OCI-LY7 (cell line): ENCODE measurements around the gene SMIM24. TPM values are rescaled to one million over a fixed set of nuclear protein-coding genes. Genes with fewer than 3 reads are reported as not detected.

Source experiments
- BruUV-seq: library from RNA; stranded (reverse); fragments of 400-500 nt; replicated peaks from 2 replicates; lab custom pipeline; 2021; lab: Mats Ljungman, UMichigan
- CTCF ChIA-PET: fragments of 300-600 bp; sonication (Branson Sonifier 250); formaldehyde crosslinking; loops from one replicate; lab custom pipeline; 2022; ENCODE audit warnings: antibody characterized with exemption; ENCODE audit not compliant: unreplicated experiment; lab: Charles Lee
- POLR2A ChIA-PET: fragments of 300-600 bp; sonication (Branson Sonifier 250); formaldehyde crosslinking; loops from one replicate; lab custom pipeline; 2022; ENCODE audit warnings: antibody characterized with exemption; lab: Charles Lee
- DNase-seq: peaks from one replicate; pipeline ENCODE4 v3.0.0-alpha.2; 2015; ENCODE audit warnings: low spot score
- H2AFZ ChIP-seq: fragments of 200-600 bp; sonication (generic), shearing (Covaris generic); 2 replicates; pipeline ENCODE4 v1.6.1; 2014; ENCODE audit warnings: mild to moderate bottlenecking, antibody characterized with exemption, low read length, moderate library complexity
- H3K27ac ChIP-seq: fragments of 200-600 bp; sonication (generic); 2 replicates; pipeline ENCODE4 v1.5.1; 2014; ENCODE audit warnings: mixed run types, low read depth, mild to moderate bottlenecking, moderate library complexity, low read length, inconsistent platforms; ENCODE audit not compliant: poor library complexity, severe bottlenecking
- H3K36me3 ChIP-seq: fragments of 200-600 bp; sonication (generic); 2 replicates; pipeline ENCODE4 v1.6.1; 2014; ENCODE audit warnings: mild to moderate bottlenecking, antibody characterized with exemption, low read length, moderate library complexity, mixed read lengths; ENCODE audit not compliant: insufficient read depth
- H3K4me1 ChIP-seq: fragments of 200-600 bp; sonication (generic); 2 replicates; pipeline ENCODE4 v1.5.1; 2014; ENCODE audit warnings: mild to moderate bottlenecking, low read length; ENCODE audit not compliant: insufficient read depth, poor library complexity, severe bottlenecking
- H3K4me2 ChIP-seq: fragments of 200-600 bp; sonication (generic); 2 replicates; pipeline ENCODE4 v1.6.1; 2014; ENCODE audit warnings: mild to moderate bottlenecking, low read length
- H3K4me3 ChIP-seq: fragments of 200-600 bp; sonication (generic); 2 replicates; pipeline ENCODE4 v1.5.1; 2014; ENCODE audit warnings: mild to moderate bottlenecking, low read depth, low read length; ENCODE audit not compliant: poor library complexity, severe bottlenecking
- H3K79me2 ChIP-seq: fragments of 200-600 bp; sonication (generic); 2 replicates; pipeline ENCODE4 v1.6.1; 2016; ENCODE audit warnings: low read depth, mild to moderate bottlenecking, low read length, moderate library complexity, mixed read lengths; ENCODE audit not compliant: insufficient read depth
- H3K9me2 ChIP-seq: fragments of 200-600 bp; sonication (generic); 2 replicates; pipeline ENCODE4 v1.6.1; 2016; ENCODE audit warnings: mild to moderate bottlenecking, low read length, mixed read lengths; ENCODE audit not compliant: insufficient read depth
- H3K9me3 ChIP-seq: fragments of 200-600 bp; sonication (generic); 2 replicates; pipeline ENCODE4 v1.6.1; 2014; ENCODE audit warnings: mild to moderate bottlenecking, mixed run types, low read length, mixed read lengths
- H4K20me1 ChIP-seq: fragments of 200-600 bp; sonication (generic); 2 replicates; pipeline ENCODE4 v1.6.1; 2014; ENCODE audit warnings: mild to moderate bottlenecking, antibody characterized with exemption, low read length, moderate library complexity, mixed read lengths; ENCODE audit not compliant: insufficient read depth
- CTCF ChIP-seq: fragments of 200-600 bp; sonication (generic); conservative IDR thresholded peaks from 2 replicates; pipeline ENCODE4 v1.5.1; 2014; ENCODE audit warnings: mild to moderate bottlenecking, antibody characterized with exemption, low read length, moderate library complexity, mixed read lengths
- EZH2phosphoT487 ChIP-seq: fragments of 200-600 bp; sonication (generic); IDR thresholded peaks from 2 replicates; pipeline ENCODE4 v1.6.1; 2018; ENCODE audit warnings: low read depth, borderline replicate concordance, mild to moderate bottlenecking, mixed run types, antibody characterized with exemption, low read length, moderate library complexity, mixed read lengths
- intact Hi-C: fragments of 100-400 bp; cut with micrococcal nuclease; formaldehyde crosslinking; loops from one replicate; pipeline ENCODE4 v1.10.0; 2022; ENCODE audit not compliant: unreplicated experiment
- total RNA-seq, 2 experiments: library from RNA; depleted of rRNA in 1 of 2; stranded (reverse); fragments of >200 nt in 1 of 2; shearing (Covaris generic) in 1 of 2; gene quantifications; 2 replicates each; pipeline ENCODE4 v1.2.3, GENCODE V29; 2014 to 2022

SMIM24 gene
- total RNA-seq, 2 experiments from 2014 or later, result 6.8 to 9.9 TPM

GRCh38 chr19:3456925-3457527, 23.3 kb downstream of the SMIM24 start:
- H3K9me2 ChIP-seq, result no peaks in the 10 kb centered on the region
- intact Hi-C loops, result no loop called here
- BruUV-seq, result no TSS peak
- ChIA-PET CTCF (no interaction called here), POLR2A (no interaction called here)
- no peaks in the 10 kb centered on the region for H4K20me1 ChIP-seq
- TF ChIP-seq CTCF, result no peak
- no peak for TF ChIP-seq EZH2phosphoT487
- no peaks in the 10 kb centered on the region for H3K36me3 ChIP-seq
- H3K9me3 ChIP-seq, result no peaks in the 10 kb centered on the region
- H2AFZ ChIP-seq, result no peak overlapping the region
- no peaks in the 10 kb centered on the region for H3K4me1 ChIP-seq
- DNase-seq, result no peak
- H3K4me2 ChIP-seq, result no peak overlapping the region
- H3K79me2 ChIP-seq, result no peaks in the 10 kb centered on the region
- H3K27ac ChIP-seq, result no peak overlapping the region
- no peak overlapping the region for H3K4me3 ChIP-seq

- intact Hi-C loops, result no loop called here
- H3K27ac ChIP-seq, result no peak overlapping the region
- no peak for DNase-seq
- CTCF ChIA-PET, result no interaction called here
- H3K36me3 ChIP-seq, result no peaks in the 10 kb centered on the region
- H3K79me2 ChIP-seq, result no peaks in the 10 kb centered on the region
- no peak overlapping the region for H3K4me2 ChIP-seq
- H3K9me2 ChIP-seq, result no peaks in the 10 kb centered on the region
- H2AFZ ChIP-seq, result no peak overlapping the region
- H4K20me1 ChIP-seq, result no peaks in the 10 kb centered on the region
- no peaks in the 10 kb centered on the region for H3K9me3 ChIP-seq
- no peaks in the 10 kb centered on the region for H3K4me1 ChIP-seq
- TF ChIP-seq CTCF (no peak), EZH2phosphoT487 (no peak)
- no TSS peak for BruUV-seq
- H3K4me3 ChIP-seq, result no peak overlapping the region
- POLR2A ChIA-PET, result no interaction called here
Observed at GRCh38 chr19:3455960-3456601, 24.2 kb downstream of the SMIM24 start.

- ChIA-PET POLR2A (no interaction called here), CTCF (no interaction called here)
- H3K4me2 ChIP-seq, result no peak overlapping the region
- no peak for TF ChIP-seq CTCF
- no peaks in the 10 kb centered on the region for H4K20me1 ChIP-seq
- H2AFZ ChIP-seq, result no peak overlapping the region
- intact Hi-C loops, result no loop called here
- H3K9me2 ChIP-seq, result no peaks in the 10 kb centered on the region
- no peak overlapping the region for H3K4me3 ChIP-seq
- H3K9me3 ChIP-seq, result no peaks in the 10 kb centered on the region
- no peaks in the 10 kb centered on the region for H3K36me3 ChIP-seq
- H3K79me2 ChIP-seq, result no peaks in the 10 kb centered on the region
- no TSS peak for BruUV-seq
- DNase-seq, result no peak
- no peak overlapping the region for H3K27ac ChIP-seq
- H3K4me1 ChIP-seq, result no peaks in the 10 kb centered on the region
Observed at GRCh38 chr19:3455393-3455955, 24.9 kb downstream of the SMIM24 start.
